Lower lobe of right lung (tissue), 2 donors: Measurements from ENCODE around the gene JAZF1. TPM values are rescaled to one million over a fixed set of nuclear protein-coding genes. Genes with fewer than 3 reads are reported as not detected.

ENCODE experiments used
- ATAC-seq, 2 donors: fragments of 200-7000 bp; cut with Tn5 transposase; one replicate each; pipeline ENCODE4 v1.9.1; 2020 to 2022; ENCODE audit warnings: mild to moderate bottlenecking in 2 of 2, moderate library complexity in 2 of 2
- DNase-seq: peaks from one replicate; pipeline ENCODE4 v3.0.0-alpha.2; 2020
- H3K27ac ChIP-seq: fragments of 200-600 bp; one replicate; pipeline ENCODE4 v1.8.0; 2022
- H3K27me3 ChIP-seq: fragments of 200-600 bp; one replicate; pipeline ENCODE4 v1.8.0; 2022; ENCODE audit warnings: low read depth
- H3K36me3 ChIP-seq: fragments of 200-600 bp; one replicate; pipeline ENCODE4 v1.8.0; 2022; ENCODE audit warnings: mild to moderate bottlenecking
- H3K4me1 ChIP-seq: fragments of 200-600 bp; one replicate; pipeline ENCODE4 v1.8.0; 2022
- H3K4me3 ChIP-seq: fragments of 200-600 bp; one replicate; pipeline ENCODE4 v1.8.0; 2022; ENCODE audit warnings: mild to moderate bottlenecking
- H3K9me3 ChIP-seq: fragments of 200-600 bp; one replicate; pipeline ENCODE4 v1.8.0; 2022
- intact Hi-C: fragments of 100-400 bp; cut with DNase I; formaldehyde crosslinking; loops from one replicate; pipeline ENCODE4 v1.11.0; 2022
- total RNA-seq: library from RNA; stranded (reverse); fragmentation: NEBNext Ultra II Directional; extraction: Animal tissue kit (Norgen Biotek cat#: 25700); gene quantifications from one replicate; pipeline ENCODE4 v1.2.1, GENCODE V29; 2021
- TF ChIP-seq, protein P1 (sequence below): fragments of 200-600 bp; IDR thresholded peaks from one replicate; pipeline ENCODE4 v1.8.0; 2022; ENCODE audit warnings: antibody characterized with exemption, mild to moderate bottlenecking
- donor health status: DM: no; HTN: yes; CAD: no; lungs with severe emphysema.

Gene JAZF1
- total RNA-seq, 1 donor from 2014 or later = 19.4 TPM

DNA sequence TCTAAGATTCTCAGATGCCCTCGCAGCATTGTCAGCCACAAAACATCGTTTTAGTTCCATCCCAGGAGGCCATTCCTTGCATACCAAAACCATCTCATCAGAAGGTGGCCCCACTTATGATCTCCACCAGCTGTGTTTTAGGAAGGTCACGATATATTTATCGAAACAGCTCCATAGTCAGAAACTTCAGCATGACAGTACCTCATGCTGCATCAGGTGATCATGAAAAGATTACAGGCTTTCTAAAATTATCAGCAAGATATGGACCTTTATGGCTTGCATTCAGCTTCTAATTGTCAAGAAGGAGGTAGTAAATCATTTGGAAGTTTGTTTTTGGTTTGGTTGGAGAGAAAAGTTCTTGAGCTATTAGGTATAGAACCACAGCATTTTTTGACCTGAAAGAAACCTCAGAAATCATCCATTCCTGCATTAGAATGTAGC lies 20.0 kb downstream of the JAZF1 start:
- Histone ChIP-seq H3K27me3 (no peaks in the 10 kb centered on the region), H3K4me1 (peaks cover 22% of the 10 kb centered on the region), H3K27ac (no peak overlapping the region), H3K36me3 (no peaks in the 10 kb centered on the region), H3K4me3 (no peak overlapping the region), H3K9me3 (no peaks in the 10 kb centered on the region)
- no peak for ATAC-seq
- TF ChIP-seq, protein P1, sequence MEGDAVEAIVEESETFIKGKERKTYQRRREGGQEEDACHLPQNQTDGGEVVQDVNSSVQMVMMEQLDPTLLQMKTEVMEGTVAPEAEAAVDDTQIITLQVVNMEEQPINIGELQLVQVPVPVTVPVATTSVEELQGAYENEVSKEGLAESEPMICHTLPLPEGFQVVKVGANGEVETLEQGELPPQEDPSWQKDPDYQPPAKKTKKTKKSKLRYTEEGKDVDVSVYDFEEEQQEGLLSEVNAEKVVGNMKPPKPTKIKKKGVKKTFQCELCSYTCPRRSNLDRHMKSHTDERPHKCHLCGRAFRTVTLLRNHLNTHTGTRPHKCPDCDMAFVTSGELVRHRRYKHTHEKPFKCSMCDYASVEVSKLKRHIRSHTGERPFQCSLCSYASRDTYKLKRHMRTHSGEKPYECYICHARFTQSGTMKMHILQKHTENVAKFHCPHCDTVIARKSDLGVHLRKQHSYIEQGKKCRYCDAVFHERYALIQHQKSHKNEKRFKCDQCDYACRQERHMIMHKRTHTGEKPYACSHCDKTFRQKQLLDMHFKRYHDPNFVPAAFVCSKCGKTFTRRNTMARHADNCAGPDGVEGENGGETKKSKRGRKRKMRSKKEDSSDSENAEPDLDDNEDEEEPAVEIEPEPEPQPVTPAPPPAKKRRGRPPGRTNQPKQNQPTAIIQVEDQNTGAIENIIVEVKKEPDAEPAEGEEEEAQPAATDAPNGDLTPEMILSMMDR = no peak
- intact Hi-C loops = no loop called here
- DNase-seq = no peak

DNA sequence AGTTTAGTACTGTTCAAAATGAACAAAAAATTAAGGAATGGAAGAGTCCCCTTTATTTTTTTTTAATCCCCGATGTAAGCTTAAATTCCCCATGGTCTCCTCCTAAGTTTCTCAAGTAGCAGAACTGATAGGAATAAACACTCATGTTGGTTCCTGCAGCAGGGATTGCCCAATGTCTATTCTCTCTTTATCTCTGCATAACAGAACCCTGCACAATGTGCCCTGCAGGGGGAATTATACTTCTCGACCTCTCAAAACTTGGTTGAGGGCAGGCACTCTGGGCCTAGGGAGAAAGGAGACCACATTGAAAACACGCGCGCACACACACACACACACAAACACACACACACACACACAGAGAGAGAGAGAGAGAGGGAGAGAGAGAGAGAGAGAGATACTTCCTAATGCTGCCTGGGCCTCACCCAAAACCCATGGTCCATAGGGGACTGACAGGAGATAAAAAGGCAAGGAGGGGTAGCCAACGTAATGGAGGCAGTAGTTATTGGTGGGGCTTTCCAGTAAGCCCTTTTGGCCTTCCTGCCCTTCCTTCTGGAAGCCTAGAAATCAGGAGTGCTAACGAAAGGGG lies 22.7 kb downstream of the JAZF1 start:
- no peak overlapping the region for H3K4me3 ChIP-seq
- no peak for ATAC-seq

DNA sequence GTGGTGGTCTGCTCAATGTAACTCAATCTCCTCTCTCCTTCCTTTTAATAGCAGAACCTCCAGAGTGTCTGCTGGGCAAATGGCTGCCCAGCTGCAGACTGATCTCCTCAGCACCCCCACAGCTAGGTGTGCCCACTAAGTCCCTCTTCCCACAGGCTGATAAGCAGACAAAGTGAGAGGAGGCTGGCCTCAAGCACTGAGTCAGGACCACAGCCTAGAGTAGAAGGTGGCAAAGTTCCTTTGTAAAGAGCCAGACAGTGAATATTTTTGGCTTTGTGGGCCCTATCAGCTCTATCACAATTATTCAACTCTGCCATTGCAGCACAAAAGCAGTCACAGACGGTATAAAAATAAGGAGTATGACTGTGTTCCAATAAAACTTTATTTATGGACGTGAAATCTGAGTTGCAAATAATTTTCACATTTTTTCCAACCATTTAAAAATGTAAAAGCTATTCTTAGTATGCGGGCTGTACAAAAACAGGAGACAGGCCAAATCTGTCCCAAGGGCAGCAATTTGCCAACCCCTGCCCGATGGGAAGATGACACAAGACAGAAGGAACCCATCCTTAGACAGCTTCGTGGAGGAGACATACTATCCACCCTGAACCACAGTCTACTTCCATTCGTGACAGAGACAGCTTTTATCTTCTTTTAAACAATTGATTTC lies 23.4 kb downstream of the JAZF1 start:
- DNase-seq (no peak), ATAC-seq (no peak)
- Histone ChIP-seq H3K36me3 (no peaks in the 10 kb centered on the region), H3K27me3 (no peaks in the 10 kb centered on the region), H3K27ac (no peak overlapping the region), H3K9me3 (no peaks in the 10 kb centered on the region), H3K4me1 (peaks cover 34% of the 10 kb centered on the region), H3K4me3 (no peak overlapping the region)
- TF ChIP-seq, protein P1 = no peak
- intact Hi-C loops = no loop called here

More for the DNA sequence above, 22.7 kb downstream of the JAZF1 start:
- Histone ChIP-seq H3K27me3 (no peaks in the 10 kb centered on the region), H3K4me1 (peaks cover 32% of the 10 kb centered on the region), H3K27ac (no peak overlapping the region), H3K9me3 (no peaks in the 10 kb centered on the region), H3K36me3 (no peaks in the 10 kb centered on the region)
- TF ChIP-seq, protein P1 = no peak
- intact Hi-C loops = no loop called here
- DNase-seq = no peak

DNA sequence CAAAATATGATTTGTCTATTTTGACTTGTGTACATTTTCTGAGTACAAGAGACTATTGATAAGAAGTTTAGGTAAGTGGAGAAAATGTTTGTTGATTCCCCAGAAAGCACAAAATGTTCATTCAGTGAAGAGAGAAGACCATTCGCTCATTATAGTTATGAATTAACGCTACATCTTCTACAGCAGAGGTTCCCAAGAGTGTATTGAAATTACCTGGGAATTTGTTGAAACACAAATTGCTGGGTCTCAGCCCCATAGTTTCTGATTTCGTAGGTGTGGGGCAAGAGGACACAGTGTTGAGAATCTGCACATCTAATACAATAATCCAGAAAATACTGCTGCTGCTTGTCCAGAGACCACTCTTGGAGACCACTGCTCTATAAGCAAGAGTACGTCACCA lies 24.2 kb downstream of the JAZF1 start:
- H3K9me3 ChIP-seq = no peaks in the 10 kb centered on the region
- H3K27ac ChIP-seq = peak overlapping the region; percentile 22
- no peaks in the 10 kb centered on the region for H3K36me3 ChIP-seq
- H3K4me1 ChIP-seq = peaks cover 37% of the 10 kb centered on the region
- intact Hi-C loops = no loop called here
- no peak overlapping the region for H3K4me3 ChIP-seq
- DNase-seq (no peak), ATAC-seq (no peak)
- TF ChIP-seq, protein P1 = no peak
- no peaks in the 10 kb centered on the region for H3K27me3 ChIP-seq

DNA sequence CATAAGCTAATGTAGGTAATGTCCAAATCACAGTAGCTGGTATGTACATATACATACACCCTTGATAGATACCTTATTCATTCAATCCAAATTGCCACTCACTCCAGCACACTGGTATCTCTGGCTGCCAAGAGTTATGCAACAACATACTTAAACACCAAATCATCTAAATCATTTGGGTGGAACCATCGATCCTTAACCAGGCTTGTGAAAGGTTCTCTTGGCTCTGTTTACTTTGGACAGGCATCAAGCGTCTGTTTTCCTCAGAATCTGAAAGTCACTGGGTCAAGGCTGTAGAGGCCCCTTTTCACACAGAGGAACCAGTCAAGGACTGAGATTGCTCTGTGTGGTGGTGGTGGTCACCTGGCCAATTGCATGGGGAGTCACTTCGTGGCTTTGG lies 24.6 kb downstream of the JAZF1 start:
- intact Hi-C loops = no loop called here
- H3K27me3 ChIP-seq = no peaks in the 10 kb centered on the region
- no peak overlapping the region for H3K4me3 ChIP-seq
- peak overlapping the region; percentile 22 for H3K27ac ChIP-seq
- peak; percentile 21 to 63 for ATAC-seq
- H3K36me3 ChIP-seq = no peaks in the 10 kb centered on the region
- TF ChIP-seq, protein P1 = no peak
- no peaks in the 10 kb centered on the region for H3K9me3 ChIP-seq
- H3K4me1 ChIP-seq = peaks cover 37% of the 10 kb centered on the region
- DNase-seq = no peak
